A673 (cell line): ENCODE measurements around the gene GSTO2. TPM values are rescaled to one million over a fixed set of nuclear protein-coding genes. Genes with fewer than 3 reads are reported as not detected.

ENCODE experiments used
- BruUV-seq: library from RNA; stranded (reverse); fragments of 400-500 nt; replicated peaks from 2 replicates; lab custom pipeline; 2021; lab: Mats Ljungman, UMichigan
- CTCF ChIA-PET: fragments of 300-600 bp; sonication (Branson Sonifier 250); formaldehyde crosslinking; loops from one replicate; lab custom pipeline; 2022; ENCODE audit warnings: antibody characterized with exemption; lab: Charles Lee
- POLR2A ChIA-PET: fragments of 300-600 bp; sonication (Branson Sonifier 250); formaldehyde crosslinking; loops from one replicate; lab custom pipeline; 2022; ENCODE audit warnings: antibody characterized with exemption; ENCODE audit not compliant: low non-redundant PET; lab: Charles Lee
- DNase-seq: peaks from one replicate; pipeline ENCODE4 v3.0.0-alpha.2; 2015; ENCODE audit warnings: low spot score
- H3K27ac ChIP-seq: fragments of 200-600 bp; sonication (generic); 2 replicates; pipeline ENCODE4 v1.5.1; 2016; ENCODE audit warnings: mixed run types, low read depth, mild to moderate bottlenecking, mixed read lengths, antibody characterized with exemption, low read length; ENCODE audit not compliant: poor library complexity, severe bottlenecking
- H3K27me3 ChIP-seq: fragments of 200-600 bp; sonication (generic); replicated peaks from 2 replicates; pipeline ENCODE4 v1.6.1; 2017; ENCODE audit warnings: mixed run types, low read depth, mild to moderate bottlenecking, mixed read lengths, antibody characterized with exemption, low read length; ENCODE audit not compliant: insufficient read depth, poor library complexity
- H3K36me3 ChIP-seq: fragments of 200-600 bp; sonication (generic); 2 replicates; pipeline ENCODE4 v1.6.1; 2016; ENCODE audit warnings: mixed run types, mild to moderate bottlenecking, mixed read lengths, antibody characterized with exemption, low read length; ENCODE audit not compliant: insufficient read depth, poor library complexity, severe bottlenecking
- H3K4me1 ChIP-seq: fragments of 200-600 bp; sonication (generic); 2 replicates; pipeline ENCODE4 v1.6.1; 2017; ENCODE audit warnings: mixed run types, mild to moderate bottlenecking, mixed read lengths, antibody characterized with exemption, low read length; ENCODE audit not compliant: insufficient read depth, poor library complexity, severe bottlenecking
- H3K4me3 ChIP-seq: fragments of 200-600 bp; sonication (generic); 2 replicates; pipeline ENCODE4 v1.5.1; 2016; ENCODE audit warnings: low read depth, mixed run types, mild to moderate bottlenecking, mixed read lengths, low read length; ENCODE audit not compliant: poor library complexity, severe bottlenecking
- H3K9me3 ChIP-seq: fragments of 200-600 bp; sonication (generic); 2 replicates; pipeline ENCODE4 v1.6.1; 2016; ENCODE audit warnings: mixed run types, low read depth, mild to moderate bottlenecking, mixed read lengths, antibody characterized with exemption, low read length; ENCODE audit not compliant: poor library complexity, severe bottlenecking
- EZH2 ChIP-seq: fragments of 200-600 bp; sonication (generic); IDR thresholded peaks from 2 replicates; pipeline ENCODE4 v1.6.1; 2017; ENCODE audit warnings: borderline replicate concordance, low read depth, mild to moderate bottlenecking, mixed read lengths, antibody characterized with exemption, low read length; ENCODE audit not compliant: poor library complexity, severe bottlenecking
- intact Hi-C: fragments of 100-400 bp; cut with micrococcal nuclease; formaldehyde crosslinking; loops from one replicate; pipeline ENCODE4 v1.10.0; 2022; ENCODE audit not compliant: unreplicated experiment
- total RNA-seq: library from RNA; stranded (reverse); gene quantifications from 2 replicates; pipeline ENCODE4 v1.2.3, GENCODE V29; 2021
- TF ChIP-seq, protein P1 (sequence below): fragments of 300-800, 200-600 bp; sonication (generic); conservative IDR thresholded peaks from 2 replicates; pipeline ENCODE4 v1.5.1; 2017; ENCODE audit warnings: low read depth, mild to moderate bottlenecking, antibody characterized with exemption, low read length, moderate library complexity, mixed read lengths

GSTO2 gene
- total RNA-seq, 1 experiment from 2014 or later = 0.26 TPM

DNA sequence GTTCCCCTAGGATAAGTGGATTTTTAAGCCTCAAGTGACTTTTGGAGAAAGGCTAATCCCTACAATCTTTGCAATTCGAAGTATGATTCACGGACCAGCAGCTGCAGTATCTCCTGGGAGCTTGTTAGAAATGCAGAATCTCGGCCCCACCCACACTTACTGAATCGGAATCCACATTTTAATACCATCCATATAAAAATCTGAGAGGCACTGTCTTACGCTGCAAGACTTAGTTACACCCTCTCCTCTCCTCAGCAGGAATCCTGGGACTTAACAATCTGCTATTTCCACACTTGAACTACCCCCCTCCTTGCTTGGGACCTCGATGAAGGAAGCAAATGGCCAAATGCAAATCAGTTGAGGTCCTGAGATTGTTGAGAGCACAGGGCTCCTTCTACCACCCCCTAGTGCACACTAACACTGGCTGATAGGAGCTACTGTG, 48.3 kb downstream of the GSTO2 start:
- intact Hi-C loops = no loop called here
- Histone ChIP-seq H3K27ac (peak overlapping the region; percentile 18), H3K4me1 (peaks cover 28% of the 10 kb centered on the region), H3K36me3 (peaks cover 36% of the 10 kb centered on the region), H3K9me3 (no peaks in the 10 kb centered on the region), H3K4me3 (no peak overlapping the region), H3K27me3 (no peaks in the 10 kb centered on the region)
- POLR2A ChIA-PET = no interaction called here
- no TSS peak for BruUV-seq
- peak; percentile 83 for DNase-seq
- TF ChIP-seq, protein P1, sequence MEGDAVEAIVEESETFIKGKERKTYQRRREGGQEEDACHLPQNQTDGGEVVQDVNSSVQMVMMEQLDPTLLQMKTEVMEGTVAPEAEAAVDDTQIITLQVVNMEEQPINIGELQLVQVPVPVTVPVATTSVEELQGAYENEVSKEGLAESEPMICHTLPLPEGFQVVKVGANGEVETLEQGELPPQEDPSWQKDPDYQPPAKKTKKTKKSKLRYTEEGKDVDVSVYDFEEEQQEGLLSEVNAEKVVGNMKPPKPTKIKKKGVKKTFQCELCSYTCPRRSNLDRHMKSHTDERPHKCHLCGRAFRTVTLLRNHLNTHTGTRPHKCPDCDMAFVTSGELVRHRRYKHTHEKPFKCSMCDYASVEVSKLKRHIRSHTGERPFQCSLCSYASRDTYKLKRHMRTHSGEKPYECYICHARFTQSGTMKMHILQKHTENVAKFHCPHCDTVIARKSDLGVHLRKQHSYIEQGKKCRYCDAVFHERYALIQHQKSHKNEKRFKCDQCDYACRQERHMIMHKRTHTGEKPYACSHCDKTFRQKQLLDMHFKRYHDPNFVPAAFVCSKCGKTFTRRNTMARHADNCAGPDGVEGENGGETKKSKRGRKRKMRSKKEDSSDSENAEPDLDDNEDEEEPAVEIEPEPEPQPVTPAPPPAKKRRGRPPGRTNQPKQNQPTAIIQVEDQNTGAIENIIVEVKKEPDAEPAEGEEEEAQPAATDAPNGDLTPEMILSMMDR = peak; percentile 30; the same call in 1 of the 2 replicates
- TF ChIP-seq EZH2 = no peak
- CTCF ChIA-PET = no interaction called here

DNA sequence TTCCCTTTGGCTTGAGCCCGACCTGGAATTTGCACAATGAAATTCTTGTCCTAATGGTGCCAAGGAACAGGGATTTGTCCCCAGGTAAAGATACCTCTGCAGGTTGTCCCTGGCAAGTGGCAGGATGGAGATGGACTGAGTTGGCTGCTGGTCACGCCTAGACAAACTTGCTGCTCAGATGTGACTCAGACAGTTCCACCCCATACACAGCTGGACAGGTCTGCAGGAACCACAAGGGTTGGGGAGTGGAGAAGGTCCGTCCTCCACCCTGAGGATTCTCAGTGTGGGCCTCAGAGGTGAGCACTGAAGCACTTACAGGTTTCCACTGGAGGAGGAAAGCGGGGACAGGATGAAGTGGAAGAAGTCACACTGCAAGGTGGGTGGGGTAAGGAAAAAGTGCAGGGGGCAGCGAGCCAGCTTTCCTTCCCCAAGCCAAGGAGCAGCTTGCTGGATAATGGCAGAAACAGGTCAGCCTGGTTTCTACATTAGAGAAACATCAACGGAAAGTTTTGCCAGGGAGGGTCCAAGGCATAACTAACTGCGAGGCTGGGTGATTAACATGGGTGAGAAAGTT, 48.8 kb downstream of the GSTO2 start:
- TF ChIP-seq EZH2 = no peak
- TF ChIP-seq, protein P1 = no peak
- Histone ChIP-seq H3K9me3 (no peaks in the 10 kb centered on the region), H3K27ac (peak overlapping the region; percentile 18), H3K27me3 (no peaks in the 10 kb centered on the region), H3K36me3 (peaks cover 31% of the 10 kb centered on the region), H3K4me3 (no peak overlapping the region), H3K4me1 (peaks cover 34% of the 10 kb centered on the region)
- intact Hi-C loops = no loop called here
- ChIA-PET POLR2A (no interaction called here), CTCF (no interaction called here)
- no TSS peak for BruUV-seq
- no peak for DNase-seq

DNA sequence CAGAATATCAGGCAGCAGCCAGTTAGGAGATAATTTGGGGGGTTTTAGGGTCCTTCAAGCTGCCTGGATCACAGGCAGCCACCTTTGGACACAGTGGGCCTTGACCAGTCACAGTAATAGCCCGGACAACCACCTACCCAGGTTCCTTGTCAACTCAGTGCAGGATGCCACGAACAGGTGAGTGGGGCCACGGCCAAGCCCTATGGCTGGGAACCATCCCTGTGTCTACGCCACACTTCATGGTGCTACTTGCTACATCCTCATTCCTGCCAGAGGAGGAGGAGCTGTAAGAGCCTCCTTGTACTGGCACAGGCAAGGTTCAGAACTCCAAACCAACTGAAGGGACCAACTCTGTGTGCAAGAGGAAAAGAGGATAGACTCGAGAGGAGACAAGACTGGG, 49.3 kb downstream of the GSTO2 start:
- CTCF ChIA-PET = no interaction called here
- POLR2A ChIA-PET = interaction anchor here (0.6 kb wide), 1 partner anchor 162 kb away, joined by 3 read pairs; no protein-coding TSS in a partner anchor
- TF ChIP-seq EZH2 = no peak
- TF ChIP-seq, protein P1 = no peak

More for the DNA sequence above, 49.3 kb downstream of the GSTO2 start:
- Histone ChIP-seq H3K9me3 (no peaks in the 10 kb centered on the region), H3K36me3 (peaks cover 26% of the 10 kb centered on the region), H3K4me1 (peaks cover 39% of the 10 kb centered on the region), H3K27me3 (no peaks in the 10 kb centered on the region), H3K27ac (no peak overlapping the region), H3K4me3 (no peak overlapping the region)
- no peak for DNase-seq
- no TSS peak for BruUV-seq
- intact Hi-C loops = no loop called here
